Measurements from ENCODE around the gene TUBB4B.

The TUBB4B gene

GRCh38 chr9:137270929-137271695, 30.0 kb downstream of the TUBB4B start:
- DNase-seq (ENCODE audit: low spot score): no peak

- DNase-seq (ENCODE audit: low spot score): no peak
These were observed 30.6 kb downstream of the TUBB4B start for GRCh38 chr9:137271696-137272076.

- DNase-seq (ENCODE audit: low spot score): no peak
These were observed 31.4 kb downstream of the TUBB4B start for GRCh38 chr9:137272241-137273094.

- DNase-seq (ENCODE audit: low spot score): no peak
These were observed 32.0 kb downstream of the TUBB4B start for GRCh38 chr9:137273095-137273490.

GRCh38 chr9:137273611-137274320, 32.7 kb downstream of the TUBB4B start:
- no peak for DNase-seq (ENCODE audit: low spot score)

GRCh38 chr9:137275203-137275587, 34.1 kb downstream of the TUBB4B start:
- no peak for DNase-seq (ENCODE audit: low spot score)

GRCh38 chr9:137275588-137276472, 34.7 kb downstream of the TUBB4B start:
- DNase-seq (ENCODE audit: low spot score): no peak

GRCh38 chr9:137276473-137277328, 35.6 kb downstream of the TUBB4B start:
- DNase-seq (ENCODE audit: low spot score): no peak

- DNase-seq (ENCODE audit: low spot score): peak; percentile 59
These were observed 36.4 kb downstream of the TUBB4B start, which contains the start of gene TOR4A for GRCh38 chr9:137277329-137278041. Gene TOR4A, plus strand, starts transcription at chr9:137277726. Its CDS starts 964 bp downstream, at chr9:137278690.

GRCh38 chr9:137278061-137278701, 37.1 kb downstream of the TUBB4B start:
- DNase-seq (ENCODE audit: low spot score): no peak

- no peak for DNase-seq (ENCODE audit: low spot score)
These were observed 37.9 kb downstream of the TUBB4B start for GRCh38 chr9:137278721-137279711.

GRCh38 chr9:137279741-137280473, 38.8 kb downstream of the TUBB4B start:
- DNase-seq (ENCODE audit: low spot score): no peak

GRCh38 chr9:137280474-137281344, 39.6 kb downstream of the TUBB4B start:
- DNase-seq (ENCODE audit: low spot score): no peak

GRCh38 chr9:137281345-137282116, 40.4 kb downstream of the TUBB4B start:
- no peak for DNase-seq (ENCODE audit: low spot score)

GRCh38 chr9:137286975-137287383, 45.9 kb downstream of the TUBB4B start:
- peak; percentile 30 for DNase-seq (ENCODE audit: low spot score)

GRCh38 chr9:137293094-137293481, 52.0 kb downstream of the TUBB4B start:
- no peak for DNase-seq (ENCODE audit: low spot score)

Data from activated CD4-positive, alpha-beta T cell treated with anti-CD3 and anti-CD28 coated beads, Interleukin-2, Interleukin-4, amounts not matched to agents 100 ng/mL and 50 ng/mL, durations not matched to agents 16 hours and 8 hours (primary cell).